ENCODE measurements around the gene RILPL1. TPM values are rescaled to one million over a fixed set of nuclear protein-coding genes. Genes with fewer than 3 reads are reported as not detected.
"Not testable (repeated sequence)": the region's sequence is repeated elsewhere in the genome, so short reads cannot be mapped to it uniquely, and the experiment has no call there.

Gene RILPL1
- total and polyA plus RNA-seq, 5 donors from 2014 or later: 0.13 to 6.6 (median 0.32) TPM

DNA sequence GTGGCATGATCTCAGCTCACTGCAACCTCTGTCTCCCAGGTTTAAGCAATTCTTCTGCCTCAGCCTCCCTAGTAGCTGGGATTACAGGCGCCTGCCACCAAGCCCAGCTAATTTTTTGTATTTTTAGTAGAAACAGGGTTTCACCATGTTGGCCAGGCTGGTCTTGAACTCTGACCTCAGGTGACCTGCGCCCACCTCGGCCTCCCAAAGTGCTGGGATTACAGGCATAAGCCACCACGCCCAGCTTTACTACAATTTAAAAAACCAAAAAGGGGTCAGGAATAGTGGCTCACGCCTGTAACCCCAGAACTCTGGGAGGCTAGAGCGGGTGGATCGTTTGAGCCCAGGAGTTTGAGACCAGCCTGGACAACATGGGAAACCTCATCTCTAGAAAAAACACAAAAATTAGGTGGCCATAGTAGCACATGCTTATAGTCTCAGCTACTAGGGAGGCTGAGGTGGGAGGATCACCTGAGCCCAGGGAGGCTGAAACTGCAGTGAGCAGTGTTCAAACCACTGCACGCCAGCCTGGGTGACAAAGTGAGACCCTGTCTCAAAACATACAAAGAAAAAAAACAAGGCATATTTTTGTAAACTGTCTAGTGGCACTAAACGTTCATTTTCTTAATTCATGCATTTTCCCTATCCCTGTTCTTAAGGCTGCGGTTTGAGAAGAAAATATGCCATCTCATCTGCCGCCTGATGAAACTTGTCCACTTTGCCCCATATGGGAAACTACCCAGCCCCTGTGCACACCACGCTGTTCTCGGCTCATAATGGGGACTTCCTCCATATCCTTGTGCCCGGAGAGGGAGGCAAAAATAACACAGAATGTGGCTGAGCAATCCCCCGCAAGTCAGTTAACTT, 101.3 kb downstream of the RILPL1 start:
- DNase-seq: peak in 1 of 3 donors; percentile 22
- H3K9me3 ChIP-seq (ENCODE audit: control insufficient read depth in 2 of 2, low read length in 2 of 2); H3K27me3 Mint-ChIP-seq; H3K9me3 Mint-ChIP-seq; ATAC-seq (ENCODE audit: low read depth in 2 of 2); H3K27me3 ChIP-seq (ENCODE audit: control insufficient read depth, insufficient read depth, low read length): not testable (repeated sequence)
- Histone ChIP-seq H3K36me3 (ENCODE audit: control insufficient read depth, insufficient read depth, low read length) (peaks cover 10% of the 10 kb centered on the region), H3K27ac (ENCODE audit: insufficient read depth, low read length, poor library complexity, severe bottlenecking) (peak overlapping the region; percentile 59), H3K4me1 (ENCODE audit: control insufficient read depth, insufficient read depth, low read length, poor library complexity, severe bottlenecking) (peaks cover 57% of the 10 kb centered on the region), H3K4me3 (ENCODE audit: low read depth, low read length) (peak overlapping the region; percentile 85)
- H3K4me3 Mint-ChIP-seq: peak overlapping the region; percentile 83 to 94 (median 89)
- peaks cover 12% of the 10 kb centered on the region for H3K36me3 Mint-ChIP-seq
- peaks cover 21 to 66% (median 44%) of the 10 kb centered on the region in 4 donors for H3K4me1 Mint-ChIP-seq
- peak overlapping the region; percentile 79 to 97 (median 85) for H3K27ac Mint-ChIP-seq

GRCh38 chr12:123429101-123429500, 104.4 kb downstream of the RILPL1 start:
- not testable (repeated sequence) for H3K9me3 ChIP-seq (ENCODE audit: control insufficient read depth in 2 of 2, low read length in 2 of 2); H3K27me3 ChIP-seq (ENCODE audit: control insufficient read depth, insufficient read depth, low read length); ATAC-seq (ENCODE audit: low read depth in 2 of 2); DNase-seq; H3K9me3 Mint-ChIP-seq; H3K27me3 Mint-ChIP-seq; H3K4me3 ChIP-seq (ENCODE audit: low read depth, low read length)
- H3K4me3 Mint-ChIP-seq: peak overlapping the region in 2 of 4 donors; percentile 52 to 85
- H3K4me1 ChIP-seq (ENCODE audit: control insufficient read depth, insufficient read depth, low read length, poor library complexity, severe bottlenecking): peaks cover 39% of the 10 kb centered on the region
- H3K36me3 Mint-ChIP-seq: peaks cover 16% of the 10 kb centered on the region
- peak overlapping the region; percentile 38 to 92 (median 69) for H3K27ac Mint-ChIP-seq
- peak overlapping the region; percentile 69 for H3K27ac ChIP-seq (ENCODE audit: insufficient read depth, low read length, poor library complexity, severe bottlenecking)
- peaks cover 14% of the 10 kb centered on the region for H3K36me3 ChIP-seq (ENCODE audit: control insufficient read depth, insufficient read depth, low read length)
- H3K4me1 Mint-ChIP-seq: peaks cover 22 to 48% (median 36%) of the 10 kb centered on the region in 4 donors

- peak overlapping the region; percentile 15 for H3K4me3 ChIP-seq (ENCODE audit: low read depth, low read length)
- Mint-ChIP-seq H3K27ac (peak overlapping the region in 2 of 3 donors; percentile 89 to 92), H3K36me3 (peaks cover 16% of the 10 kb centered on the region), H3K4me1 (peaks cover 22 to 45% (median 32%) of the 10 kb centered on the region in 4 donors), H3K27me3 (no peaks in the 10 kb centered on the region), H3K4me3 (peak overlapping the region in 3 of 4 donors; percentile 35 to 85 (median 52)), H3K9me3 (no peaks in the 10 kb centered on the region)
- H3K36me3 ChIP-seq (ENCODE audit: control insufficient read depth, insufficient read depth, low read length): peaks cover 14% of the 10 kb centered on the region
- peaks cover 34% of the 10 kb centered on the region for H3K4me1 ChIP-seq (ENCODE audit: control insufficient read depth, insufficient read depth, low read length, poor library complexity, severe bottlenecking)
- DNase-seq (no peak), ATAC-seq (ENCODE audit: low read depth in 2 of 2) (no peak)
- H3K27ac ChIP-seq (ENCODE audit: insufficient read depth, low read length, poor library complexity, severe bottlenecking): peak overlapping the region; percentile 69
- no peaks in the 10 kb centered on the region for H3K9me3 ChIP-seq (ENCODE audit: control insufficient read depth in 2 of 2, low read length in 2 of 2)
- no peaks in the 10 kb centered on the region for H3K27me3 ChIP-seq (ENCODE audit: control insufficient read depth, insufficient read depth, low read length)
These were observed 104.9 kb downstream of the RILPL1 start for GRCh38 chr12:123428591-123428990.

DNA sequence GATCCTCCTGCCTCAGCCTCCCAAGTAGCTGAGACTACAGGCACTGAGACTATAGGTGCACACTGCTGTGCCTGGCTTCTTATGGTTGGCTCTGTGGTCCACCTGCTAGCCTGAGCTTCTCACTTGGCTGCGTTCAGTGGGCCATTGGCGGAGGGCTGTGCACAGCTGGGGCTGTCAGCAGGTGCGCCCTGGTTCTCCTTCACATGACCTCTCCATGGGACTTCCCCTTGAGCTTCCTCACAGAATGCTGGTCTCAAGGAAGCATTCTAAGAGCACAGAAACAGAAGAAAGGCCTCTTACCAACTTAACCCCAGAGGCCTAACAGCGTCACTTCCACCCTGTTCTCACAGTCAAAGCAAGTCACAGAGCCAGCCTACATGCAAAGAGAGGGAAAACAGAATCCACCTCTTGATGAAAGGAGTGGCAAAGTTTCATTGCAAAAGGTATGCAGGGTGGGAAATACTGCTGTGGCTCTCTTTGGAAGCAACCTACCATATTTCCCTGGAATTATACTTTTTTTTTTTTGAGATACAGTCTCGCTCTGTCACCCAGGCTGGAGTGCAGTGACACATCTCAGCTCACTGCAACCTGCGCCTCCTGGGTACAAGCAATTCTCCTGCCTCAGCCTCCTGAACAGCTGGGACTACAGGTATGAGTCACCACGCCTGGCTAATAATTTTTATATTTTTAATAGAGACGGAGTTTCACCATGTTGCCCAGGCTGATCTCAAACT, 106.3 kb downstream of the RILPL1 start:
- H3K4me3 ChIP-seq (ENCODE audit: low read depth, low read length): peak overlapping the region; percentile 58
- Mint-ChIP-seq H3K4me1 (peaks cover 17 to 35% (median 23%) of the 10 kb centered on the region in 4 donors), H3K9me3 (no peaks in the 10 kb centered on the region), H3K27me3 (no peaks in the 10 kb centered on the region), H3K4me3 (peak overlapping the region; percentile 44 to 83 (median 51)), H3K27ac (peak overlapping the region; percentile 89 to 92 (median 91)), H3K36me3 (peaks cover 16% of the 10 kb centered on the region)
- H3K27ac ChIP-seq (ENCODE audit: insufficient read depth, low read length, poor library complexity, severe bottlenecking): peak overlapping the region; percentile 69
- DNase-seq (peak; percentile 27 to 77 (median 41)), ATAC-seq (ENCODE audit: low read depth in 2 of 2) (peak; percentile 81 to 84)
- peaks cover 20% of the 10 kb centered on the region for H3K4me1 ChIP-seq (ENCODE audit: control insufficient read depth, insufficient read depth, low read length, poor library complexity, severe bottlenecking)
- H3K27me3 ChIP-seq (ENCODE audit: control insufficient read depth, insufficient read depth, low read length): no peaks in the 10 kb centered on the region
- peaks cover 24% of the 10 kb centered on the region for H3K36me3 ChIP-seq (ENCODE audit: control insufficient read depth, insufficient read depth, low read length)
- H3K9me3 ChIP-seq (ENCODE audit: control insufficient read depth in 2 of 2, low read length in 2 of 2): no peaks in the 10 kb centered on the region

- Histone ChIP-seq H3K27me3 (ENCODE audit: control insufficient read depth, insufficient read depth, low read length) (no peaks in the 10 kb centered on the region), H3K36me3 (ENCODE audit: control insufficient read depth, insufficient read depth, low read length) (peaks cover 39% of the 10 kb centered on the region), H3K27ac (ENCODE audit: insufficient read depth, low read length, poor library complexity, severe bottlenecking) (no peak overlapping the region), H3K4me1 (ENCODE audit: control insufficient read depth, insufficient read depth, low read length, poor library complexity, severe bottlenecking) (no peaks in the 10 kb centered on the region), H3K4me3 (ENCODE audit: low read depth, low read length) (no peak overlapping the region), H3K9me3 (ENCODE audit: control insufficient read depth in 2 of 2, low read length in 2 of 2) (no peaks in the 10 kb centered on the region)
- Mint-ChIP-seq H3K27me3 (no peaks in the 10 kb centered on the region), H3K36me3 (peaks cover 18% of the 10 kb centered on the region), H3K9me3 (no peaks in the 10 kb centered on the region), H3K4me3 (no peak overlapping the region), H3K4me1 (peaks cover 0 to 7% (median under 1%) of the 10 kb centered on the region in 4 donors), H3K27ac (no peak overlapping the region)
- DNase-seq: no peak
- ATAC-seq (ENCODE audit: low read depth in 2 of 2): no peak
These were observed 112.2 kb downstream of the RILPL1 start for GRCh38 chr12:123421314-123421713.

Other genes starting within 250 kb of the RILPL1 start
- gene SBNO1, start 168.9 kb downstream of the RILPL1 start, total RNA-seq: 36.4 TPM
- gene SBNO1, start 168.9 kb downstream of the RILPL1 start, polyA plus RNA-seq: 10 to 100 TPM; 27.8 to 34.5 (median 29.6) TPM
- gene KMT5A, start 149.6 kb downstream of the RILPL1 start, total RNA-seq: 34.9 TPM
- gene KMT5A, start 149.6 kb downstream of the RILPL1 start, polyA plus RNA-seq: 1 to 10 TPM; 1.2 to 4.6 (median 1.7) TPM
- gene RILPL2, start 97.0 kb downstream of the RILPL1 start, total RNA-seq: 14.7 TPM
- 10 to 100 TPM; 10.2 to 15.5 (median 10.9) TPM for gene RILPL2, start 97.0 kb downstream of the RILPL1 start, polyA plus RNA-seq
- 47.8 TPM for gene SNRNP35, start 75.6 kb downstream of the RILPL1 start, total RNA-seq
- gene SNRNP35, start 75.6 kb downstream of the RILPL1 start, polyA plus RNA-seq: 10 to 100 TPM; 43.5 to 54.4 (median 46.0) TPM
- gene TMED2, start 50.8 kb upstream of the RILPL1 start, total RNA-seq: 77.4 TPM
- 100 to 1,000 TPM; 247 to 340 (median 298) TPM for gene TMED2, start 50.8 kb upstream of the RILPL1 start, polyA plus RNA-seq
- 25.1 TPM for gene DDX55, start 68.4 kb upstream of the RILPL1 start, total RNA-seq
- gene DDX55, start 68.4 kb upstream of the RILPL1 start, polyA plus RNA-seq: 10 to 100 TPM; 13.9 to 18.0 (median 15.1) TPM
- 53.8 TPM for gene EIF2B1, start 100.0 kb upstream of the RILPL1 start, total RNA-seq
- 10 to 100 TPM; 67.7 to 84.1 (median 72.0) TPM for gene EIF2B1, start 100.0 kb upstream of the RILPL1 start, polyA plus RNA-seq
- 15.3 TPM for gene GTF2H3, start 100.1 kb upstream of the RILPL1 start, total RNA-seq
- 10 to 100 TPM; 19.6 to 32.6 (median 27.7) TPM for gene GTF2H3, start 100.1 kb upstream of the RILPL1 start, polyA plus RNA-seq
- 3.7 TPM for gene TCTN2, start 137.4 kb upstream of the RILPL1 start, total RNA-seq
- gene TCTN2, start 137.4 kb upstream of the RILPL1 start, polyA plus RNA-seq: 1 to 10 TPM in 2 of 4 donors, under 1 TPM in 2; 0.11 to 1.9 (median 1.2) TPM
- 36.0 TPM for gene ATP6V0A2, start 178.6 kb upstream of the RILPL1 start, total RNA-seq
- gene ATP6V0A2, start 178.6 kb upstream of the RILPL1 start, polyA plus RNA-seq: 10 to 100 TPM; 20.3 to 27.2 (median 27.0) TPM
- gene DNAH10, start 228.6 kb upstream of the RILPL1 start, total RNA-seq: 0.02 TPM
- gene DNAH10, start 228.6 kb upstream of the RILPL1 start, polyA plus RNA-seq: under 1 TPM in 1 of 4 donors, not detected in 3; 0.07 TPM